ENCODE measurements around the gene FAM171A1.

FAM171A1 gene

DNA sequence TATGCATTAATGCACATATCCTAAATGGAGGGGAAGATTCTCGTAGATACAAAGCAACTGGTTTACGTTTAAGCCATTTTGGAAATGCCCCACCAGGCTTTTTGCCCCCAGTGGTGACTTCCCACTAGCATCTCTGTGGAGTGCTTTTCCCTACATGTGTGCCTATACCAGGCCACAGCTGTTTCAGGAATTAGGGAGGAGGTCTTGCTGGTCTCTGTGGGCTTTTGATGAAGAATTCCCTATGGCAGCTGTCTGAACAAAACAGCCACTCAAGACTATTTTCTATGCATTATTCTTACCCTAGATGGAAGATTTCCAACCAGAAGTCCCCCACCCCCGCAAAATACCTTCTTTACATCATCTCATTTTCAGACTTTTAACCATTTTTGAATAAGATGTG lies 150.6 kb downstream of the FAM171A1 start:
- TF ChIP-seq, protein P1, sequence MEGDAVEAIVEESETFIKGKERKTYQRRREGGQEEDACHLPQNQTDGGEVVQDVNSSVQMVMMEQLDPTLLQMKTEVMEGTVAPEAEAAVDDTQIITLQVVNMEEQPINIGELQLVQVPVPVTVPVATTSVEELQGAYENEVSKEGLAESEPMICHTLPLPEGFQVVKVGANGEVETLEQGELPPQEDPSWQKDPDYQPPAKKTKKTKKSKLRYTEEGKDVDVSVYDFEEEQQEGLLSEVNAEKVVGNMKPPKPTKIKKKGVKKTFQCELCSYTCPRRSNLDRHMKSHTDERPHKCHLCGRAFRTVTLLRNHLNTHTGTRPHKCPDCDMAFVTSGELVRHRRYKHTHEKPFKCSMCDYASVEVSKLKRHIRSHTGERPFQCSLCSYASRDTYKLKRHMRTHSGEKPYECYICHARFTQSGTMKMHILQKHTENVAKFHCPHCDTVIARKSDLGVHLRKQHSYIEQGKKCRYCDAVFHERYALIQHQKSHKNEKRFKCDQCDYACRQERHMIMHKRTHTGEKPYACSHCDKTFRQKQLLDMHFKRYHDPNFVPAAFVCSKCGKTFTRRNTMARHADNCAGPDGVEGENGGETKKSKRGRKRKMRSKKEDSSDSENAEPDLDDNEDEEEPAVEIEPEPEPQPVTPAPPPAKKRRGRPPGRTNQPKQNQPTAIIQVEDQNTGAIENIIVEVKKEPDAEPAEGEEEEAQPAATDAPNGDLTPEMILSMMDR (IDR thresholded peaks at IDR 0.05; ENCODE audit: low read depth, low read length, missing control alignments) = no peak
- H3K4me3 ChIP-seq (replicated peaks; ENCODE audit: low read depth, low read length) = no peak overlapping the region
- DNase-seq (ENCODE audit: extremely low read depth, low read depth) = no peak

DNA sequence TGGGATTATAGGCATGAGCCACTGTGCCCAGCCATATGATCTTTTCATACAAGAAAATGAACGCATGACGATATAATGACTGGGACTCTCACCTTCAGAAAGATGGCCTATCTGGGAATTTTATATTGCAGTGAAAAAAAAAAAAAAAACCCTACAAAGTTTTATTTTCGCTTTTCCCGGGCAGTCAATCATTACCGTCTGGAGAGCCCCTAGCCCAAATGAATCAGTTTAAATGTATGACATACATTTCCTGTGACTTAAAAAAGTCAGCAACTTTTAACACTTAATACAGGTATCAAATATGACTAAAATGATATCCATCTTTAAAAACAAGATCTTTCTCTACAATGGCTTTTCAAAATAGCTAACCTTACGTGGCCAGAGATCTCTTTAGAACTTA lies 154.4 kb downstream of the FAM171A1 start:
- no peak for DNase-seq (ENCODE audit: extremely low read depth, low read depth)
- H3K4me3 ChIP-seq (replicated peaks; ENCODE audit: low read depth, low read length) = no peak overlapping the region
- TF ChIP-seq, protein P1 (IDR thresholded peaks at IDR 0.05; ENCODE audit: low read depth, low read length, missing control alignments) = no peak

DNA sequence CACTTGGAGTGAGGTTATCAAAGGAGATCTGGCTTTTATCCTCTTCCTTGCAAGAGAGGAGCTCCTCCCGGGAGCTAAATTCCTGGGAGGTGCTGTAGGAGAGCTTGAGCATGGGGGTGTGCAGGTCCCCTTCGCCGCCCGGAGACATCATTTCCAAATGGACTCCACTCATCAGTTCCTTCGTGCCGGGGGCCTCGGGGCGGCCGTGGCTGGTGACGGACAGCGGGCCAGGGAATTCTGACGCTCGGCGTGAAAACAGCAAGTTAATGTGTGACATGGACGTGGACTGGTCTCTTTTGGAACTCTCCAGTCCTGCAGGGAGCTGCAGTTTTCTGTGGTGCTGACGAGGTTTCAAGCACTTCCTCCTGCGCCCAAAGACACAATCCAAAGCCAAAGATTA lies 156.9 kb downstream of the FAM171A1 start:
- TF ChIP-seq, protein P1 (IDR thresholded peaks at IDR 0.05; ENCODE audit: low read depth, low read length, missing control alignments) = no peak
- no peak for DNase-seq (ENCODE audit: extremely low read depth, low read depth)
- H3K4me3 ChIP-seq (replicated peaks; ENCODE audit: low read depth, low read length) = no peak overlapping the region

DNA sequence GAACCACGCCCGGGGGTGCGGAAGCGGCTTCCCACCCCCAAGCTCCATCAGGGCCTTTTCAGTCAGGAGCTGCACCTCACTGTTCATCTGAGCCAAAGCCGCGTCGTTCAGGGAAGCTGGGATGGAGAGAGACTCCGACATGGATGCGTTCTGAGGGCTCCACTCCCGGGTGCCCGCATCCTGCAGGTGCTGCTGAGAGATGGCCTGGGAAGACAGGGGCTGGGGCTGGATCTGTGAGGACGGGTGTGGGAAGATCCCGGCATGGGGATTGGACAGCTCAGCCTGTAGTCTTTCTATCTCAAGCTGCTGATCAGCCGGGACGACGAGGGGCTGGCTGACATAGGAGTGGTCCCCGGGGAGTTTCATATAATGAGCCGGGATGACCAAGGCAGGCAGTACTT lies 157.6 kb downstream of the FAM171A1 start:
- DNase-seq (ENCODE audit: extremely low read depth, low read depth) = no peak
- H3K4me3 ChIP-seq (replicated peaks; ENCODE audit: low read depth, low read length) = no peak overlapping the region
- TF ChIP-seq, protein P1 (IDR thresholded peaks at IDR 0.05; ENCODE audit: low read depth, low read length, missing control alignments) = no peak

DNA sequence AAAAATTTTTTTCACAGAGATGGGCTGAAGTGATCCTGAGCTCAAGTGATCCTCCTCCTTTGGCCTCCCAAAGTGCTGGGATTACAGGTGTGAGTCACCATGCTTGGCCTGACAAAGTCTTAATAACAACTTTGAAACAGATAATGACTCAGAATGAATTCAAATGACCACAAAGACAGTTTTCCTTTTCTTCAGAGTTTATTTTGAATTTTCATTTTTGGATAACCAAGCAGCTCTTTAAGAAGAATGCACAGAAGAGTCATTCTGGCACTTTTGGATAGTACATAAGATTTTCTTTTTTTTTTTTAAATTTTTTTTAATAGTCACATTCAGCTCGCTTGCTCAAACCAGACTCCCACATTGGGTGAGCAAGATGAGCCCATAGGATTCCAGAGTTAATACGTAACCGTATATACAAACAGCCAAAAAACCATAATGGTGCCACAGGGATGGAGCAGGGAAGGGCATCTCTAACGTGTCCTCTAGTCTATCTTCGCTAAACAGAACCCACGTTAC lies 159.6 kb downstream of the FAM171A1 start:
- DNase-seq (ENCODE audit: extremely low read depth, low read depth) = no peak
- no peak overlapping the region for H3K4me3 ChIP-seq (replicated peaks; ENCODE audit: low read depth, low read length)
- TF ChIP-seq, protein P1 (IDR thresholded peaks at IDR 0.05; ENCODE audit: low read depth, low read length, missing control alignments) = no peak

DNA sequence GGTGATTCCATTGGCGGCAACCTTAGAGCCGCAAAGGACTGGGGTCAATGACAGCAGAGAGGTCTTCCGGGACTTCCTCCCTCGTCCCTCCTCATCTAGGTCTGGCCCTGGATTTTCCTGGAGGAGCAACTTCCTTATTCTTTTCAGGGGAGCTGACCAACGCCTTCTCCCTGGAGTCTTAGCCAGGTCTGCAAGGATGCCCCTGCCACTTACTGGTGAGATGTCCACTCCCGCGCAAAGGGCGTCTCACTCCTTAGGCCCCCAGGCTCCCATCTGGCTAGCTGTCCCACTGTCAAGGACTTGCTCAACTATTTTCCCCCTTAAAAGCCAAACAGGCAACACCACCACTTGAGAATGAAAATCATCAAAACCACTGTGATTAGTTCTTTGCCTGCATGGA lies 160.6 kb downstream of the FAM171A1 start:
- H3K4me3 ChIP-seq (replicated peaks; ENCODE audit: low read depth, low read length) = no peak overlapping the region
- DNase-seq (ENCODE audit: extremely low read depth, low read depth) = no peak
- TF ChIP-seq, protein P1 (IDR thresholded peaks at IDR 0.05; ENCODE audit: low read depth, low read length, missing control alignments) = no peak
